ENCODE data around the gene SNX15.
A peak's percentile ranks its signal among the peaks of the same experiment; 100 is the strongest.
"Not testable (repeated sequence)": the region's sequence is repeated elsewhere in the genome, so short reads cannot be mapped to it uniquely, and the experiment has no call there.

Gene SNX15

DNA sequence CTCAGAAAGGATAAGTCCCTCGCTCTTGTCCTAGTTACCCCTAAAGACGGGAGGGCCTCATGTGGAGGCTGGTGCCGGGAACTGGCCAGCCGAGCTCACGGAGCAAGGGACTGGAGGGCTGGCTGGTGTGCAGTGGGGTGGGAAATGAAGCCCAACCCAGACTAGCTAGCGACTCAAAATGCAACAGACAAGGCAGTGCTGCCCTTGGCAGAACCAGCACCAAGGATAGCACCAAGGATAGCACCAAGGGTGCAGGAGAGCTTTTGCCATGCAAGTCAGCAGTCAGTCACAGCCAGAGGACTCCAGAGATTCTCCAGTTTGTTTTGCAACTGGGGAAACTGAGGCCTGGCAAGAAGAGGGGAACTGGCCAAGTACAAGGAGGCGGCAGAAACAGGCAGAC is 24.0 kb upstream of the SNX15 start:
- TF ChIP-seq, protein P1, sequence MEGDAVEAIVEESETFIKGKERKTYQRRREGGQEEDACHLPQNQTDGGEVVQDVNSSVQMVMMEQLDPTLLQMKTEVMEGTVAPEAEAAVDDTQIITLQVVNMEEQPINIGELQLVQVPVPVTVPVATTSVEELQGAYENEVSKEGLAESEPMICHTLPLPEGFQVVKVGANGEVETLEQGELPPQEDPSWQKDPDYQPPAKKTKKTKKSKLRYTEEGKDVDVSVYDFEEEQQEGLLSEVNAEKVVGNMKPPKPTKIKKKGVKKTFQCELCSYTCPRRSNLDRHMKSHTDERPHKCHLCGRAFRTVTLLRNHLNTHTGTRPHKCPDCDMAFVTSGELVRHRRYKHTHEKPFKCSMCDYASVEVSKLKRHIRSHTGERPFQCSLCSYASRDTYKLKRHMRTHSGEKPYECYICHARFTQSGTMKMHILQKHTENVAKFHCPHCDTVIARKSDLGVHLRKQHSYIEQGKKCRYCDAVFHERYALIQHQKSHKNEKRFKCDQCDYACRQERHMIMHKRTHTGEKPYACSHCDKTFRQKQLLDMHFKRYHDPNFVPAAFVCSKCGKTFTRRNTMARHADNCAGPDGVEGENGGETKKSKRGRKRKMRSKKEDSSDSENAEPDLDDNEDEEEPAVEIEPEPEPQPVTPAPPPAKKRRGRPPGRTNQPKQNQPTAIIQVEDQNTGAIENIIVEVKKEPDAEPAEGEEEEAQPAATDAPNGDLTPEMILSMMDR (conservative IDR thresholded peaks at IDR 0.05; ENCODE audit: low read depth, low read length), result no peak
- H3K4me3 ChIP-seq (ENCODE audit: low read length), result no peak overlapping the region
- DNase-seq (ENCODE audit: low read depth), result no peak

DNA sequence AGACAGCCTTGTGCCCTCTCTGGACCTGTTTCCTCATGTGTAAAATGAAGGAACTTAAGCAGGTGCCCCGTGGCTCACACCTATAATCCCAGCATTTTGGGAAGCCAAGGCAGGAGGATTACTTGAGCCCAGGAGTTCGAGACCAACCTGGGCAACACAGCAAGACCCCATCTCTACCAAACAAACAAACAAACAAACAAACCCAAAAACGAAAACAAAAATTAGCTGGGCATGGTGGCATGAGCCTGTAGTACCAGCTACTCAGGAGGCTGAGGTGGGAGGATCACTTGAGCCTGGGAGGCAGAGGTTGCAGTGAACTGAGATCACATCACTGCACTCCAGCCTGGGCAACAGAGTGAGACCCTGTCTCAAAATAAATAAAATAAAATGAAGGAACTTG is 23.3 kb upstream of the SNX15 start:
- H3K4me3 ChIP-seq (ENCODE audit: low read length), result not testable (repeated sequence)

DNA sequence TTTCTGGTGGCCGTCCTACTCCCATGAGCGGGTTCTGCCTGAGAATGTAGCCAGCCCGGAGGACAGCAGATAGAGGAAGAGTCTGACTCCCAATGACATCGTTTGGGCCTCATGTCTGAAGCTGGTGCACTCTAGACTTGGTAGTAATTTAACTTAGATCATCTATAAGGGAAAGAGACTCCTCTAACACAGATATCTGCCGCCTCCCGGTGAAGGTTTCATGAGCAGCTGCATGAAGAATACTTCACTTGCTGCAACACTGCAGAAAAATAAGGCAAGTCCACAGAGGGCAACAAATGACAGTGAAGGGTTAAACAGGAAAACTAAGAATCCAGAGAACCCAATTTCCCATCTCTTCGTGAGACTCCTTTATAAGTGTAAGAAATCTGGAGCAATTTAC is 19.2 kb upstream of the SNX15 start:
- TF ChIP-seq, protein P1 (conservative IDR thresholded peaks at IDR 0.05; ENCODE audit: low read depth, low read length), result no peak
- no peak overlapping the region for H3K4me3 ChIP-seq (ENCODE audit: low read length)
- no peak for DNase-seq (ENCODE audit: low read depth)

More for the DNA sequence above, 23.3 kb upstream of the SNX15 start:
- not testable (repeated sequence) for DNase-seq (ENCODE audit: low read depth)

GRCh38 chr11:65008873-65009272 is 18.4 kb upstream of the SNX15 start:
- TF ChIP-seq, protein P1 (conservative IDR thresholded peaks at IDR 0.05; ENCODE audit: low read depth, low read length), result no peak
- H3K4me3 ChIP-seq (ENCODE audit: low read length), result no peak overlapping the region
- DNase-seq (ENCODE audit: low read depth), result no peak

DNA sequence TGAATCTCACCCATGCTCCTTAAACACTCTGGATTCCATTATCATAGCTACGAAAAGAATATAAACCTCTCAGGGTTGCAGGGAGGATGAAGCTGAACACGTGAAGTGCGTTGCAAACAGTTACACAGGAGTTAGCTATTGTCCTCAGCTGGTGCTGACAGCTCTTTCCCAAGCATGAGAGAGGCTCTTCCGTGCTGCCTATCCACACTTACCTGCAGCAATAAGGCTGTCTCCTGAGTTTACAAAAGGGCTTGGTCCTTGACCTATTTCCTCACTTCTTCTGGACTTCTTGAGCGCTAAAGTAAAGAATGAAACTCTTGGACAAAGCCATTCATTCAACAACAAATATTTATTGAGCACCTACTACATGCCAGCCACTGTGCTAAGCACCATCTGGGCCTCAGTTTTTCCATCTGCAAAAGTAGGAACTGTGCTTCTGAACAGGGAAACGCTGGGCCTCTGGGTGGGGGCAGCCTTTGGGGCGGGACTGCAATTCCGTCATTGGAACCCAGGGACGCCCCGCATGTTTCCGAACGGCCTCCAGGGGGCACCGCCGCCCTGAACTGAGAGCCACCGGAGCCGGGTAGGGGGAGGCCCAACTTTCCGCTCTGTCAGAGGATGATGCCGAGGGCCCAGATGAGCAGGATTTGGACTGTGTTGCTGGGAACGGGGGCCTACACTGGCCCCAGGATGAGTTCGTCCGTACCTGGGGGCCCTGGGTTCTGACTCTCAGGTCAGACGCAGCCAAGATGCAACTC is 13.9 kb upstream of the SNX15 start:
- peak overlapping the region; percentile 80 for H3K4me3 ChIP-seq (ENCODE audit: low read length)
- TF ChIP-seq, protein P1 (conservative IDR thresholded peaks at IDR 0.05; ENCODE audit: low read depth, low read length), result peak; percentile 81
- no peak for DNase-seq (ENCODE audit: low read depth)

GRCh38 chr11:65013888-65014725 is 13.1 kb upstream of the SNX15 start, which contains the start of gene ARL2:
TSS of gene ARL2 (plus strand) at chr11:65014160. CDS start at chr11:65014208, 48 bp downstream.
- DNase-seq (ENCODE audit: low read depth), result no peak
- H3K4me3 ChIP-seq (ENCODE audit: low read length), result peak within 1 kb of the TSS; percentile 80
- TF ChIP-seq, protein P1 (conservative IDR thresholded peaks at IDR 0.05; ENCODE audit: low read depth, low read length), result peak; percentile 65

DNA sequence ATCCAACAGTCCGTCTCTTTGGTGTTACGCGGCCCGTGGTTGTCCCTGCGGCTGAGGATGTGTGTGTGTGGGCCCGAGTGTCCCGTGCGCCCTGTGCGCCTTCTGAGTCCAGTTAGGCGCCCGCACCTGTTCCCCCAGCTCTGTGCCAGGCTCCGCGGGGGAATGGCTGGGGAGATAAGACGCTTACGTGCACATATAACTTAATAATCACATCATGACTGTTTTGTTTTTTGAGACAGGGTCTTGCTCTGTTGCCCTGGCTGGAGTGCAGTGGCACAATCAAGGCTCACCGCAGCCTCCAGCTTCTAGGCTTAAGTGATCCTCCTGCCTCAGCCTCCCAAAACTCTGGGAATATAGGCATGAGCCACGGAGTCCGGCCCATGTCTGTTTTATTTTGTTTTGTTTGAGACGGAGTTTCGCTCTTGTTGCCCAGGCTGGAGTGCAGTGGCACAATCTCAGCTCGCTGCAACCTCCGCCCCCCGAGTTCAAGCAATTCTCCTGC is 12.5 kb upstream of the SNX15 start:
- DNase-seq (ENCODE audit: low read depth), result no peak
- H3K4me3 ChIP-seq (ENCODE audit: low read length), result peak overlapping the region; percentile 80
- TF ChIP-seq, protein P1 (conservative IDR thresholded peaks at IDR 0.05; ENCODE audit: low read depth, low read length), result no peak

All from retinal pigment epithelial cell (primary cell).